ENCODE data around the gene NOL9.
"Not testable (repeated sequence)": the region's sequence is repeated elsewhere in the genome, so short reads cannot be mapped to it uniquely, and the experiment has no call there.

Gene NOL9

GRCh38 chr1:6600410-6601048 lies 46.2 kb upstream of the NOL9 start:
- no peak for TF ChIP-seq CTCF (IDR thresholded peaks at IDR 0.05; ENCODE audit: insufficient read depth, missing control alignments)
- FAIRE-seq (no peak), DNase-seq (ENCODE audit: insufficient read length, low spot score) (no peak)

GRCh38 chr1:6599991-6600390 lies 45.7 kb upstream of the NOL9 start:
- not testable (repeated sequence) for FAIRE-seq; DNase-seq (ENCODE audit: insufficient read length, low spot score)

GRCh38 chr1:6599141-6599975 lies 45.0 kb upstream of the NOL9 start:
- FAIRE-seq (no peak), DNase-seq (ENCODE audit: insufficient read length, low spot score) (no peak)
- TF ChIP-seq CTCF (IDR thresholded peaks at IDR 0.05; ENCODE audit: insufficient read depth, missing control alignments): no peak

- DNase-seq (ENCODE audit: insufficient read length, low spot score): no peak
- FAIRE-seq: no peak
- TF ChIP-seq CTCF (IDR thresholded peaks at IDR 0.05; ENCODE audit: insufficient read depth, missing control alignments): no peak
Observed at GRCh38 chr1:6597777-6598131, 43.4 kb upstream of the NOL9 start.

- TF ChIP-seq CTCF (IDR thresholded peaks at IDR 0.05; ENCODE audit: insufficient read depth, missing control alignments): no peak
- DNase-seq (ENCODE audit: insufficient read length, low spot score) (no peak), FAIRE-seq (no peak)
Observed at GRCh38 chr1:6596886-6597776, 42.8 kb upstream of the NOL9 start.

GRCh38 chr1:6596351-6596750 lies 42.0 kb upstream of the NOL9 start:
- FAIRE-seq (no peak), DNase-seq (ENCODE audit: insufficient read length, low spot score) (no peak)
- no peak for TF ChIP-seq CTCF (IDR thresholded peaks at IDR 0.05; ENCODE audit: insufficient read depth, missing control alignments)

- FAIRE-seq (no peak), DNase-seq (ENCODE audit: insufficient read length, low spot score) (no peak)
- no peak for TF ChIP-seq CTCF (IDR thresholded peaks at IDR 0.05; ENCODE audit: insufficient read depth, missing control alignments)
Observed at GRCh38 chr1:6594977-6595740, 40.8 kb upstream of the NOL9 start.
